Mesenchymal stem cell (in vitro differentiated cells and primary cell): ENCODE measurements around the gene RRAS2.
A peak's percentile ranks its signal among the peaks of the same experiment; 100 is the strongest.

Experiments
- DNase-seq: peaks from one replicate; pipeline ENCODE4 v3.0.0-alpha.2; 2013
- H2AFZ ChIP-seq: one replicate; pipeline ENCODE4 v1.6.1; 2013; ENCODE audit warnings: low read depth, mild to moderate bottlenecking, control low read depth, inconsistent platforms, low read length, moderate library complexity
- H2AK5ac ChIP-seq: 2 replicates; pipeline ENCODE4 v1.6.1; 2013; ENCODE audit warnings: low read length, moderate library complexity, mild to moderate bottlenecking, inconsistent platforms; ENCODE audit not compliant: severe bottlenecking
- H2BK120ac ChIP-seq: one replicate; pipeline ENCODE4 v1.6.1; 2013; ENCODE audit warnings: low read depth, mild to moderate bottlenecking, inconsistent platforms, low read length, moderate library complexity
- H2BK12ac ChIP-seq, 2 experiments: one replicate each; pipeline ENCODE4 v1.6.1; 2013; ENCODE audit warnings: inconsistent platforms in 2 of 2, low read length in 2 of 2, mild to moderate bottlenecking in 2 of 2, moderate library complexity in 2 of 2, control low read depth in 1 of 2
- H2BK15ac ChIP-seq: one replicate; pipeline ENCODE4 v1.6.1; 2013; ENCODE audit warnings: mild to moderate bottlenecking, low read depth, inconsistent platforms; ENCODE audit not compliant: poor library complexity, severe bottlenecking
- H2BK5ac ChIP-seq: 2 replicates; pipeline ENCODE4 v1.6.1; 2013; ENCODE audit warnings: low read depth, mild to moderate bottlenecking, low read length, control low read depth, inconsistent platforms; ENCODE audit not compliant: poor library complexity, severe bottlenecking
- H3K14ac ChIP-seq, 2 experiments: one replicate each; pipeline ENCODE4 v1.6.1; 2013; ENCODE audit warnings: inconsistent platforms in 2 of 2, low read length in 2 of 2, control low read depth in 1 of 2, mild to moderate bottlenecking in 1 of 2, moderate library complexity in 1 of 2
- H3K18ac ChIP-seq, 2 experiments: one replicate each; pipeline ENCODE4 v1.6.1; 2013; ENCODE audit warnings: inconsistent platforms in 2 of 2, low read length in 2 of 2, control low read depth in 1 of 2, low read depth in 1 of 2, mild to moderate bottlenecking in 1 of 2
- H3K23ac ChIP-seq, 2 experiments: one replicate each; pipeline ENCODE4 v1.6.1; 2013; ENCODE audit warnings: inconsistent platforms in 2 of 2, low read length in 2 of 2, mild to moderate bottlenecking in 2 of 2, moderate library complexity in 2 of 2, control low read depth in 1 of 2
- H3K27ac ChIP-seq: 2 replicates; pipeline ENCODE4 v1.5.1; 2013; ENCODE audit warnings: mild to moderate bottlenecking, moderate library complexity, low read length, control low read depth, inconsistent platforms; ENCODE audit not compliant: poor library complexity, severe bottlenecking
- H3K27me3 ChIP-seq, 2 experiments: 2 replicates each; pipeline versions ENCODE4 v1.6.1 to v1.7.0; 2013; ENCODE audit warnings: low read length in 2 of 2, mild to moderate bottlenecking in 2 of 2, moderate library complexity in 2 of 2, control low read depth in 1 of 2, inconsistent platforms in 1 of 2; ENCODE audit not compliant: control insufficient read depth in 1 of 2, insufficient read depth in 1 of 2
- H3K36me3 ChIP-seq, 2 experiments: 2 replicates each; pipeline versions ENCODE4 v1.6.1 to v1.7.0; 2013; ENCODE audit warnings: low read length in 2 of 2, control low read depth in 1 of 2, inconsistent platforms in 1 of 2, low read depth in 1 of 2, mild to moderate bottlenecking in 1 of 2; ENCODE audit not compliant: insufficient read depth in 2 of 2, control insufficient read depth in 1 of 2
- H3K4ac ChIP-seq, 2 experiments: one replicate each; pipeline ENCODE4 v1.6.1; 2013; ENCODE audit warnings: inconsistent platforms in 2 of 2, low read length in 2 of 2, mild to moderate bottlenecking in 2 of 2, moderate library complexity in 2 of 2, control low read depth in 1 of 2, low read depth in 1 of 2
- H3K4me1 ChIP-seq: 2 replicates; pipeline ENCODE4 v1.6.1; 2013; ENCODE audit warnings: low read depth, low read length, control low read depth; ENCODE audit not compliant: control insufficient read depth, insufficient read depth
- H3K4me2 ChIP-seq: 2 replicates; pipeline ENCODE4 v1.6.1; 2013; ENCODE audit warnings: low read length, mild to moderate bottlenecking, inconsistent platforms; ENCODE audit not compliant: poor library complexity, severe bottlenecking
- H3K4me3 ChIP-seq, 2 experiments: 2 replicates each; pipeline versions ENCODE4 v1.5.1 to v1.7.0; 2013; ENCODE audit warnings: low read length in 2 of 2, mild to moderate bottlenecking in 2 of 2, control low read depth in 1 of 2, low read depth in 1 of 2; ENCODE audit not compliant: insufficient read depth in 1 of 2
- H3K79me1 ChIP-seq: replicated peaks from 2 replicates; pipeline ENCODE4 v1.6.1; 2013; ENCODE audit warnings: mild to moderate bottlenecking, control low read depth, low read length, inconsistent platforms; ENCODE audit not compliant: poor library complexity, severe bottlenecking
- H3K9ac ChIP-seq: 2 replicates; pipeline ENCODE4 v1.7.0; 2013; ENCODE audit warnings: mild to moderate bottlenecking, low read length, moderate library complexity
- H3K9me3 ChIP-seq: 2 replicates; pipeline ENCODE4 v1.7.0; 2013; ENCODE audit warnings: mild to moderate bottlenecking, low read length; ENCODE audit not compliant: control insufficient read depth
- H4K8ac ChIP-seq: one replicate; pipeline ENCODE4 v1.6.1; 2013; ENCODE audit warnings: inconsistent platforms, mild to moderate bottlenecking, low read length, moderate library complexity
- H4K91ac ChIP-seq: one replicate; pipeline ENCODE4 v1.6.1; 2013; ENCODE audit warnings: mild to moderate bottlenecking, low read length, inconsistent platforms
- WGBS: methylation state at CpG from one replicate; pipeline ENCODE4 v1.1.7; 2013; ENCODE audit warnings: mixed read lengths; 5-methylcytosine and 5-hydroxymethylcytosine counted together

Gene RRAS2

DNA sequence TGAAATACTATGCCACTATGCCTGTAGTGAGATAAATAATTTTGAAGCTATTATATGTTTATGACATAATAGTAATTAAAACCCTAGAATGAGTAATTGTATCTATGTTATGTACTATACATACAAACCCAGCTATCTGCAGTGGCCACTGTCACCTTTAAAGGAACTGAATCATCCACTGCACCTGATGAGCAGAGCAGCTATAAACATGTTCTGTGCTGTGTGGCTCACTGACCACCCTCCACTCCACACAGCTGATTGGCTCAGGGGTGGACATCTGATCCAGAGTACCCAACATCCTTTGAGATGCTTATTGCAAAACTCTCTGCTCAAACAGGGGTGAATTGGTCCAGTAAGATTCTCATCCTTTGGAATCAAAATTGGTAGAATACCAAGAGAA lies 19.2 kb upstream of the RRAS2 start:
- H4K91ac ChIP-seq, result no peak overlapping the region
- H3K14ac ChIP-seq, result no peak overlapping the region
- no peak overlapping the region for H3K4ac ChIP-seq
- no peak overlapping the region for H2BK15ac ChIP-seq
- no peak overlapping the region for H3K18ac ChIP-seq
- H3K4me2 ChIP-seq, result no peak overlapping the region
- H3K27me3 ChIP-seq, result no peaks in the 10 kb centered on the region
- DNase-seq, result no peak
- H3K4me1 ChIP-seq, result peaks cover 2% of the 10 kb centered on the region
- no peaks in the 10 kb centered on the region for H3K9me3 ChIP-seq
- no peak overlapping the region for H3K27ac ChIP-seq
- H3K4me3 ChIP-seq, result no peak overlapping the region
- no peak overlapping the region for H3K23ac ChIP-seq
- H3K36me3 ChIP-seq, result no peaks in the 10 kb centered on the region
- H3K79me1 ChIP-seq, result no peaks in the 10 kb centered on the region
- H2AFZ ChIP-seq, result no peak overlapping the region
- H2AK5ac ChIP-seq, result no peak overlapping the region
- H2BK12ac ChIP-seq, result no peak overlapping the region
- H4K8ac ChIP-seq, result no peak overlapping the region
- H2BK120ac ChIP-seq, result no peak overlapping the region
- H2BK5ac ChIP-seq, result no peak overlapping the region
- H3K9ac ChIP-seq, result no peak overlapping the region

DNA sequence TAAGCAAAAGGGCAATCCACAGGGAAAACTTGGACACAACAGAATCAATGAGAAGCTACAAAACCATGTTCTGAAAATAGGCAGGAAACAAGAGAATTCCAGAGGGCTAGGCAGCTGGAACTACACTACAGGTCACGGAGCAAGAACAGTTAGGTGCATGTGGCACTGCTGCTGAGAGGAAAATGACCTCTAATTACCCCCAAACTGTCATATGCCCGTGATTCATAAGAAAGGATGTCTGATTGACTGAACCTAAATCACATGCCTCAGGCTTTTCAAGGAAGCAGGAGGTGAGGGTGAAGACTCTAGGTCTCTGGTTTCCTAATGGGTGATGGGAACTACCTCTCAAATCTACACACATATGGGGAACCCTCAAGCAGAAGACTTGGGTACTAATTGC lies 17.9 kb upstream of the RRAS2 start:
- Histone ChIP-seq H3K36me3 (no peaks in the 10 kb centered on the region), H3K4ac (no peak overlapping the region), H3K4me3 (no peak overlapping the region), H3K27ac (peak overlapping the region; percentile 59), H3K14ac (no peak overlapping the region), H3K4me2 (no peak overlapping the region), H2AFZ (no peak overlapping the region), H3K4me1 (peaks cover 2% of the 10 kb centered on the region), H2BK12ac (no peak overlapping the region), H3K18ac (no peak overlapping the region), H3K23ac (no peak overlapping the region), H3K9me3 (no peaks in the 10 kb centered on the region), H2AK5ac (peak overlapping the region; percentile 96), H4K8ac (no peak overlapping the region), H2BK5ac (no peak overlapping the region), H3K9ac (no peak overlapping the region), H3K27me3 (no peaks in the 10 kb centered on the region), H2BK15ac (no peak overlapping the region), H3K79me1 (no peaks in the 10 kb centered on the region), H4K91ac (no peak overlapping the region), H2BK120ac (no peak overlapping the region)
- DNase-seq, result no peak
- WGBS, result 91% methylated on average over 1 of the region's 2 CpGs

DNA sequence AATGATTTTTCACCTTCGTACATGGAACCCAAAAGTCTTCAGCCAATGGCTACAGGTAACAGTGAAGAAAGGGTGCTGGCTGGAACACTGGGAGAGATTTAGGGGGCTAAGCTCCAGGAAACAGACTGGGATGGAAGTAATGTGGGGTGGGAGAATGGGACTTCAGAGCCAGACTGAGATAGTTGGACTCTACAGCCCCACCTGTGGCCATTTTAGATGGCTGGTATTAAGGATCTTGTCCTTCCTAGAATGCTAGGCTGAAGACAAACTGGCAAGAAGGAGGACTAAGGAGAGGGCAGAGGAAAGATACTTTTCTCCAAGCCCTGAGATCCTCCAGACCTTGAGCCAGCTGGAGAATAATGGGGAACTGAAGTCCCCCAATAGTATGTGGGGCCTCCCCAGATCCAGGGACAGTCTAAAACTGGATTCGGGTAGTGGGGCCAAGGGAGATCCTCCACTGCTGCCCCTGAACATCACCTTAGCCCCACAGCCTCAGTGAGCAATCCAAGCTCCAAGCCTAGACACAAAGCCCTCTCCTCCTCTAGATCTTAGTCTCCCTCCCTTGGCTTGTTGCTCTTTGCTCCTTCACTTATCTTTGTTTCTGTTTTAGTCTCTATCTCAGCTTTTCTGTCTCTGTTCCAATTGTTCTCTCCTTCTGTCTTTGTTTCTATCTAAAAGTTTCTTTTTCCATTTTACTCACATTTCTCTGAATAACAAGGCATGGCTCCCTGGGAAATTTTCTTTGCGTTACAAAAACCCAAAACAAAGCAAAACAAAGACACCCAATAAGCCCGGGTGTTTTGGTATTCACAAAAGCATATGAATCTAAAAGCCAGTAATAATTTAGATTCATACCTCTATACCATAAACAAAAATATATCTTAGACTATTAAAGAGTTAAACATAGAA lies 16.2 kb upstream of the RRAS2 start:
- H4K91ac ChIP-seq, result no peak overlapping the region
- H3K9me3 ChIP-seq, result no peaks in the 10 kb centered on the region
- no peak overlapping the region for H2BK5ac ChIP-seq
- H3K36me3 ChIP-seq, result no peaks in the 10 kb centered on the region
- H3K4me3 ChIP-seq, result no peak overlapping the region
- no peak overlapping the region for H3K18ac ChIP-seq
- no peak for DNase-seq
- 94% methylated on average over 3 of the region's 4 CpGs for WGBS
- H3K23ac ChIP-seq, result no peak overlapping the region
- no peak overlapping the region for H3K9ac ChIP-seq
- H4K8ac ChIP-seq, result no peak overlapping the region
- no peak overlapping the region for H2BK15ac ChIP-seq
- no peak overlapping the region for H3K14ac ChIP-seq
- no peak overlapping the region for H2BK120ac ChIP-seq
- H3K27ac ChIP-seq, result no peak overlapping the region
- H3K4me1 ChIP-seq, result no peaks in the 10 kb centered on the region
- H2AK5ac ChIP-seq, result peak overlapping the region; percentile 95
- no peaks in the 10 kb centered on the region for H3K27me3 ChIP-seq
- H2AFZ ChIP-seq, result no peak overlapping the region
- H3K4ac ChIP-seq, result no peak overlapping the region
- no peak overlapping the region for H3K4me2 ChIP-seq
- no peak overlapping the region for H2BK12ac ChIP-seq
- no peaks in the 10 kb centered on the region for H3K79me1 ChIP-seq

DNA sequence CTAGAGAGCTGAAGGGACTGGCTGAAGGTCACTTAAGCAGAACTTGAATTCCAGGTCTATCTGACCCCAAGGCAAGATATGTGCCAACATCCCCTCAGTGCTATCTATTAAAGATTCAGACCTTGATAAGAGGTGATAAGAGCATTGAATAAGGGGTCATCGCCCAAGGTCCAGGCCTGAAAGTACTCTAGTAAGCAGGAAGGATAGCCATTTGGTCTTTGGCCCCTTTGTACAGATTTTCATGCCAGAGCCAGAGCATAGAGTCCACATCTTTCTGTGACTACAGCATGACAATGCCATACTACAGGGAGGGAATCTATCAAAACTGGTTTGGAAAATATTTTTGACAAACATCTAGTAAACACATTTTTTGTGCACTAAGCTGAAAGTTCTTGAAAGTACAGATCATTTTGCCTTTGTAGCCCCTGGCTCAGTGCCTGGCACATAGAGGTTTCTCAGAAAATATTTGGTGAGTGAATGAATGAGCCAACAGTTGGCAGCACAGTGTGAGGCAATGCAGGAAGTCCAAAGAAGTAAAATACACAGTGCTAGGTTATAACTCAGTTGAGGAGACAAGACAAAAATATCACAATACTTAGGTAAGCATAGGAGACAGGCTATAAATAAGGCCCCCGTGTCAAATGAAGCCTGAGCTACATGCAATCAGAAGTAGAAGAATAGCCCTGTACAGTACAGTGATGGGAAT lies 15.1 kb upstream of the RRAS2 start:
- no peak overlapping the region for H3K27ac ChIP-seq
- no peak overlapping the region for H2AK5ac ChIP-seq
- no peaks in the 10 kb centered on the region for H3K9me3 ChIP-seq
- H3K23ac ChIP-seq, result no peak overlapping the region
- no peak overlapping the region for H4K8ac ChIP-seq
- no peak overlapping the region for H4K91ac ChIP-seq
- 88% methylated on average over 2 of the region's 2 CpGs for WGBS
- H3K4me2 ChIP-seq, result no peak overlapping the region
- no peaks in the 10 kb centered on the region for H3K79me1 ChIP-seq
- no peak overlapping the region for H3K18ac ChIP-seq
- no peak for DNase-seq
- no peak overlapping the region for H2BK120ac ChIP-seq
- no peaks in the 10 kb centered on the region for H3K4me1 ChIP-seq
- no peak overlapping the region for H2AFZ ChIP-seq
- H3K4me3 ChIP-seq, result no peak overlapping the region
- H2BK12ac ChIP-seq, result no peak overlapping the region
- H2BK5ac ChIP-seq, result no peak overlapping the region
- no peak overlapping the region for H3K4ac ChIP-seq
- H3K27me3 ChIP-seq, result no peaks in the 10 kb centered on the region
- no peaks in the 10 kb centered on the region for H3K36me3 ChIP-seq
- H3K14ac ChIP-seq, result no peak overlapping the region
- H3K9ac ChIP-seq, result peak overlapping the region; percentile 51
- H2BK15ac ChIP-seq, result no peak overlapping the region
